ENCODE results near the gene FUBP3. TPM values are rescaled to one million over a fixed set of nuclear protein-coding genes. Genes with fewer than 3 reads are reported as not detected.

FUBP3 gene
- total RNA-seq, 1 experiment from 2014 or later: 73.7 TPM

- Histone ChIP-seq H2AFZ (ENCODE audit: low read depth, low read length, poor library complexity, severe bottlenecking) (no peak overlapping the region), H3K9me3 (ENCODE audit: control insufficient read depth in 1 of 2, insufficient read depth in 1 of 2, low read depth in 1 of 2, low read length in 2 of 2) (no peaks in the 10 kb centered on the region), H3K27me3 (ENCODE audit: insufficient read depth, low read length) (no peaks in the 10 kb centered on the region), H3K9me2 (ENCODE audit: insufficient read depth) (no peaks in the 10 kb centered on the region), H3K9ac (ENCODE audit: low read length) (no peak overlapping the region), H3K27ac (ENCODE audit: low read depth, low read length) (no peak overlapping the region), H3K4me2 (ENCODE audit: low read length) (no peak overlapping the region), H3K36me3 (ENCODE audit: control insufficient read depth in 1 of 2, insufficient read depth in 2 of 2, low read length in 2 of 2) (peaks cover 22 to 31% of the 10 kb centered on the region in 2 experiments; a peak in 3 of 4 replicates), H3K4me1 (ENCODE audit: control insufficient read depth in 1 of 2, insufficient read depth in 2 of 2, low read length in 2 of 2) (no peaks in the 10 kb centered on the region), H4K20me1 (ENCODE audit: insufficient read depth) (no peaks in the 10 kb centered on the region), H3K79me2 (ENCODE audit: insufficient read depth, low read length) (peaks cover 4% of the 10 kb centered on the region; the same call in 1 of the 2 replicates), H3K4me3 (replicated peaks in 1 of 2; ENCODE audit: low read depth in 1 of 2, low read length in 2 of 2) (no peak overlapping the region)
- DNase-seq (ENCODE audit: low read depth, low spot score) (no peak), ATAC-seq (no peak)
- ChIA-PET CTCF (no interaction called here), RAD21 (ENCODE audit: low non-redundant PET in 1 of 2, low total read pairs in 2 of 2, uncharacterized antibody in 2 of 2, unreplicated experiment in 2 of 2) (no interaction called here), POLR2A (no interaction called here)
- no TSS peak for BruUV-seq (replicated peaks)
- no peak for TF ChIP-seq POLR2AphosphoS5 (IDR thresholded peaks at IDR 0.05; ENCODE audit: low read depth, low read length)
- TF ChIP-seq CBX3 (IDR thresholded peaks at IDR 0.05; ENCODE audit: low read depth): no peak
- TF ChIP-seq, protein P1, sequence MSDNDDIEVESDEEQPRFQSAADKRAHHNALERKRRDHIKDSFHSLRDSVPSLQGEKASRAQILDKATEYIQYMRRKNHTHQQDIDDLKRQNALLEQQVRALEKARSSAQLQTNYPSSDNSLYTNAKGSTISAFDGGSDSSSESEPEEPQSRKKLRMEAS (IDR thresholded peaks at IDR 0.05): no peak
- TF ChIP-seq EZH2phosphoT487 (IDR thresholded peaks at IDR 0.05; ENCODE audit: borderline replicate concordance): no peak
- no peak for TF ChIP-seq YY1 (IDR thresholded peaks at IDR 0.05; ENCODE audit: extremely low read depth, insufficient replicate concordance, low read depth, low read length)
- no peak for TF ChIP-seq EGR1 (IDR thresholded peaks at IDR 0.05; ENCODE audit: low read depth)
- no peak for TF ChIP-seq ZNF274 (IDR thresholded peaks at IDR 0.05; ENCODE audit: low read depth, low read length)
- TF ChIP-seq EZH2 (IDR thresholded peaks at IDR 0.05): no peak
- no peak for TF ChIP-seq CTCF (IDR thresholded peaks at IDR 0.05 in 2 of 3, conservative IDR thresholded peaks at IDR 0.05 in 1 of 3; ENCODE audit: borderline replicate concordance in 1 of 3, insufficient read depth in 1 of 3, low read depth in 2 of 3, low read length in 2 of 3)
- TF ChIP-seq REST (IDR thresholded peaks at IDR 0.05; ENCODE audit: low read depth): no peak
- TF ChIP-seq FOSL1 (IDR thresholded peaks at IDR 0.05; ENCODE audit: low read depth): no peak
- no peak for TF ChIP-seq ELF1 (IDR thresholded peaks at IDR 0.05; ENCODE audit: borderline replicate concordance, low read depth)
- no peak for TF ChIP-seq SP1 (IDR thresholded peaks at IDR 0.05; ENCODE audit: low read depth)
- intact Hi-C loops (cut with micrococcal nuclease): no loop called here
Measured at GRCh38 chr9:130632081-130632710, 52.8 kb downstream of the FUBP3 start.

Data from HCT116 (cell line).